H9 (cell line): ENCODE measurements around the gene WDFY1. TPM values are rescaled to one million over a fixed set of nuclear protein-coding genes. Genes with fewer than 3 reads are reported as not detected.

ENCODE experiments used
- DNase-seq: peaks from one replicate; pipeline ENCODE4 v3.0.0-alpha.2; 2017
- H2AFZ ChIP-seq: one replicate; pipeline ENCODE4 v1.6.1; 2013; ENCODE audit warnings: mild to moderate bottlenecking, low read length, control low read depth, moderate library complexity
- H2AK5ac ChIP-seq: 2 replicates; pipeline ENCODE4 v1.6.1; 2013; ENCODE audit warnings: low read length, control low read depth, mixed read lengths; ENCODE audit not compliant: insufficient read length
- H2BK120ac ChIP-seq: one replicate; pipeline ENCODE4 v1.6.1; 2013; ENCODE audit warnings: low read depth, mild to moderate bottlenecking, low read length, control low read depth, inconsistent platforms; ENCODE audit not compliant: poor library complexity, severe bottlenecking
- H2BK12ac ChIP-seq: 2 replicates; pipeline ENCODE4 v1.6.1; 2013; ENCODE audit warnings: low read length, control low read depth, mixed read lengths, low read depth; ENCODE audit not compliant: insufficient read length
- H2BK15ac ChIP-seq: 2 replicates; pipeline ENCODE4 v1.6.1; 2013; ENCODE audit warnings: low read depth, low read length, control low read depth
- H2BK20ac ChIP-seq: one replicate; pipeline ENCODE4 v1.6.1; 2013; ENCODE audit warnings: low read depth, mild to moderate bottlenecking, low read length, control low read depth, inconsistent platforms; ENCODE audit not compliant: poor library complexity, severe bottlenecking
- H2BK5ac ChIP-seq: 2 replicates; pipeline ENCODE4 v1.6.1; 2013; ENCODE audit warnings: low read length, control low read depth, mixed read lengths; ENCODE audit not compliant: insufficient read length
- H3K14ac ChIP-seq: 2 replicates; pipeline ENCODE4 v1.6.1; 2013; ENCODE audit warnings: low read length, control low read depth; ENCODE audit not compliant: insufficient read depth
- H3K18ac ChIP-seq: 2 replicates; pipeline ENCODE4 v1.6.1; 2013; ENCODE audit warnings: low read depth, mild to moderate bottlenecking, mixed read lengths, low read length, control low read depth; ENCODE audit not compliant: insufficient read length
- H3K23ac ChIP-seq: 2 replicates; pipeline ENCODE4 v1.6.1; 2013; ENCODE audit warnings: low read length, control low read depth, mixed read lengths, low read depth; ENCODE audit not compliant: insufficient read length
- H3K23me2 ChIP-seq: 2 replicates; pipeline ENCODE4 v1.6.1; 2013; ENCODE audit warnings: low read depth, mild to moderate bottlenecking, mixed read lengths, low read length, control low read depth; ENCODE audit not compliant: insufficient read length, poor library complexity, severe bottlenecking
- H3K27ac ChIP-seq: 2 replicates; pipeline ENCODE4 v1.5.1; 2013; ENCODE audit warnings: low read length, control low read depth, mixed read lengths, low read depth; ENCODE audit not compliant: insufficient read length
- H3K27me3 ChIP-seq: 2 replicates; pipeline ENCODE4 v1.6.1; 2013; ENCODE audit warnings: low read length, control low read depth, inconsistent platforms; ENCODE audit not compliant: insufficient read depth
- H3K4ac ChIP-seq: 2 replicates; pipeline ENCODE4 v1.6.1; 2013; ENCODE audit warnings: low read depth, mild to moderate bottlenecking, control low read depth, inconsistent platforms, low read length, moderate library complexity
- H3K4me1 ChIP-seq: 2 replicates; pipeline ENCODE4 v1.6.1; 2013; ENCODE audit warnings: low read length, control low read depth, inconsistent platforms; ENCODE audit not compliant: insufficient read depth
- H3K4me2 ChIP-seq: 2 replicates; pipeline ENCODE4 v1.6.1; 2013; ENCODE audit warnings: low read length, control low read depth, mixed read lengths; ENCODE audit not compliant: insufficient read length, insufficient read depth
- H3K56ac ChIP-seq: 2 replicates; pipeline ENCODE4 v1.6.1; 2013; ENCODE audit warnings: low read depth, mild to moderate bottlenecking, mixed read lengths, low read length, control low read depth; ENCODE audit not compliant: insufficient read length
- H3K79me1 ChIP-seq: 2 replicates; pipeline ENCODE4 v1.6.1; 2013; ENCODE audit warnings: low read depth, mild to moderate bottlenecking, moderate library complexity, low read length, control low read depth, inconsistent platforms; ENCODE audit not compliant: insufficient read depth, poor library complexity, severe bottlenecking
- H3K79me2 ChIP-seq: 2 replicates; pipeline ENCODE4 v1.6.1; 2013; ENCODE audit warnings: low read length, control low read depth, inconsistent platforms; ENCODE audit not compliant: insufficient read depth
- H3K9ac ChIP-seq: 2 replicates; pipeline ENCODE4 v1.6.1; 2013; ENCODE audit warnings: low read length, control low read depth, mixed read lengths; ENCODE audit not compliant: insufficient read length; ENCODE audit errors: extremely low read depth
- H3K9me3 ChIP-seq: one replicate; pipeline ENCODE4 v1.6.1; 2013; ENCODE audit warnings: low read depth, low read length, inconsistent platforms; ENCODE audit not compliant: control insufficient read depth
- H3T11ph ChIP-seq: one replicate; pipeline ENCODE4 v1.6.1; 2013; ENCODE audit warnings: mild to moderate bottlenecking, low read length, control low read depth, inconsistent platforms
- H4K20me1 ChIP-seq: one replicate; pipeline ENCODE4 v1.6.1; 2013; ENCODE audit not compliant: control insufficient read depth, insufficient read length, insufficient read depth
- H4K5ac ChIP-seq: 2 replicates; pipeline ENCODE4 v1.6.1; 2013; ENCODE audit warnings: low read depth, mild to moderate bottlenecking, mixed read lengths, low read length, control low read depth; ENCODE audit not compliant: insufficient read length
- H4K8ac ChIP-seq: replicated peaks from 2 replicates; pipeline ENCODE4 v1.6.1; 2013; ENCODE audit warnings: low read length, control low read depth, mixed read lengths, low read depth; ENCODE audit not compliant: insufficient read length
- H4K91ac ChIP-seq: 2 replicates; pipeline ENCODE4 v1.6.1; 2013; ENCODE audit warnings: low read depth, mild to moderate bottlenecking, moderate library complexity, mixed read lengths, low read length, control low read depth; ENCODE audit not compliant: insufficient read length
- H3K27ac Mint-ChIP-seq, 3 experiments: 2 replicates in 2 of 3; 3 replicates in 1 of 3; pipeline ENCODE4 v1.8.0; 2020 to 2021; ENCODE audit warnings: mixed read lengths in 3 of 3, mild to moderate bottlenecking in 1 of 3, moderate library complexity in 1 of 3
- H3K27me3 Mint-ChIP-seq: 2 replicates; pipeline ENCODE4 v1.8.0; 2021; ENCODE audit warnings: low read depth, mild to moderate bottlenecking, moderate library complexity, mixed read lengths
- H3K36me3 Mint-ChIP-seq, 3 experiments: 2 replicates in 2 of 3; 3 replicates in 1 of 3; pipeline ENCODE4 v1.8.0; 2020 to 2021; ENCODE audit warnings: low read depth in 3 of 3, mixed read lengths in 3 of 3; ENCODE audit not compliant: insufficient read depth in 1 of 3
- H3K4me1 Mint-ChIP-seq, 2 experiments: 2 replicates each; pipeline ENCODE4 v1.8.0; 2020; ENCODE audit warnings: mixed read lengths in 2 of 2
- H3K4me3 Mint-ChIP-seq, 2 experiments: 2 replicates in 1 of 2; 3 replicates in 1 of 2; pipeline ENCODE4 v1.8.0; 2020 to 2021; ENCODE audit warnings: mild to moderate bottlenecking in 2 of 2, mixed read lengths in 2 of 2, moderate library complexity in 1 of 2
- H3K9me3 Mint-ChIP-seq, 2 experiments: 2 replicates in 1 of 2; 3 replicates in 1 of 2; pipeline ENCODE4 v1.8.0; 2020; ENCODE audit warnings: mild to moderate bottlenecking in 2 of 2, mixed read lengths in 2 of 2, moderate library complexity in 1 of 2
- WGBS: extraction: QIAGEN DNeasy Blood & Tissue Kit; methylation state at CpG from one replicate; pipeline ENCODE4 v1.1.7; 2013; ENCODE audit warnings: missing lambda C conversion rate, low lambda C conversion rate, mixed read lengths; ENCODE audit not compliant: insufficient read length; ENCODE audit errors: extremely low coverage; 5-methylcytosine and 5-hydroxymethylcytosine counted together
- total RNA-seq: library from RNA; stranded (reverse); gene quantifications from 2 replicates; pipeline ENCODE4 v1.2.1, GENCODE V29; 2021
- TF ChIP-seq, protein P1 (sequence below): fragments of 200-600 bp; sonication (generic); conservative IDR thresholded peaks from 3 replicates; pipeline ENCODE4 v1.8.0; 2021; ENCODE audit warnings: antibody characterized with exemption, mild to moderate bottlenecking

The WDFY1 gene
- total RNA-seq, 1 experiment from 2014 or later, result 54.1 TPM

DNA sequence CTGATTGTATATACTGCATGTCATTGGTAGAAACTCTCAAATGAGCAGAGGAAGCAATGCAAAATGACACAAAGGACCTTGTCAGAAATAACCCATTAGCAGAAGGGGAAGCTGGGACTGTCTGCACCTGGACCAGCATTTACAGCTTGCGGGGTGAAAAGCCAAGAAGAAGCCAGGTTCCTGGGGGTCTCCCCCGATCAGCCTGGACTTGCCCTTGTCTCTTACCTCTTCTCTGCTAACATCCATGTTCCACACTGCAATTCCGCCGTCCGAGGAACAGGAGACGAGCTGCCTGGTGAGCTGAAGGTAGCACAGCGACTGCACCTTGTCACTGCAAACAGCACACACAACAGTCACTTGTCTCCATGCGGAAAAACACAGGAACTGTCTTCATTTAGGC is 51.1 kb downstream of the WDFY1 start:
- peaks cover 33 to 58% (median 47%) of the 10 kb centered on the region in 3 experiments; a peak in 6 of 7 replicates for H3K36me3 Mint-ChIP-seq
- no peaks in the 10 kb centered on the region for H3K79me2 ChIP-seq
- no peak overlapping the region for H3K4me3 Mint-ChIP-seq
- no peak overlapping the region for H3K56ac ChIP-seq
- H3K23me2 ChIP-seq, result no peaks in the 10 kb centered on the region
- no peak overlapping the region for H2BK120ac ChIP-seq
- no peak overlapping the region for H3T11ph ChIP-seq
- H3K27ac Mint-ChIP-seq, result no peak overlapping the region; a peak in 1 of 7 replicates
- no peaks in the 10 kb centered on the region for H3K27me3 ChIP-seq
- no peaks in the 10 kb centered on the region; a peak in 1 of 5 replicates for H3K9me3 Mint-ChIP-seq
- H4K20me1 ChIP-seq, result no peaks in the 10 kb centered on the region
- H3K27me3 Mint-ChIP-seq, result no peaks in the 10 kb centered on the region
- no peaks in the 10 kb centered on the region for H3K4me1 Mint-ChIP-seq
- no peak overlapping the region for H3K4me2 ChIP-seq
- no peak overlapping the region for H4K91ac ChIP-seq
- no peak overlapping the region for H2AK5ac ChIP-seq
- H3K9ac ChIP-seq, result no peak overlapping the region
- H3K4ac ChIP-seq, result no peak overlapping the region
- DNase-seq, result no peak
- no peak overlapping the region for H3K18ac ChIP-seq
- no peak overlapping the region for H2BK5ac ChIP-seq
- no peak overlapping the region for H2BK15ac ChIP-seq
- H2BK20ac ChIP-seq, result no peak overlapping the region
- no peaks in the 10 kb centered on the region for H3K79me1 ChIP-seq
- WGBS, result no CpG with 5 or more reads among the region's 8 CpGs
- H3K23ac ChIP-seq, result no peak overlapping the region
- TF ChIP-seq, protein P1, sequence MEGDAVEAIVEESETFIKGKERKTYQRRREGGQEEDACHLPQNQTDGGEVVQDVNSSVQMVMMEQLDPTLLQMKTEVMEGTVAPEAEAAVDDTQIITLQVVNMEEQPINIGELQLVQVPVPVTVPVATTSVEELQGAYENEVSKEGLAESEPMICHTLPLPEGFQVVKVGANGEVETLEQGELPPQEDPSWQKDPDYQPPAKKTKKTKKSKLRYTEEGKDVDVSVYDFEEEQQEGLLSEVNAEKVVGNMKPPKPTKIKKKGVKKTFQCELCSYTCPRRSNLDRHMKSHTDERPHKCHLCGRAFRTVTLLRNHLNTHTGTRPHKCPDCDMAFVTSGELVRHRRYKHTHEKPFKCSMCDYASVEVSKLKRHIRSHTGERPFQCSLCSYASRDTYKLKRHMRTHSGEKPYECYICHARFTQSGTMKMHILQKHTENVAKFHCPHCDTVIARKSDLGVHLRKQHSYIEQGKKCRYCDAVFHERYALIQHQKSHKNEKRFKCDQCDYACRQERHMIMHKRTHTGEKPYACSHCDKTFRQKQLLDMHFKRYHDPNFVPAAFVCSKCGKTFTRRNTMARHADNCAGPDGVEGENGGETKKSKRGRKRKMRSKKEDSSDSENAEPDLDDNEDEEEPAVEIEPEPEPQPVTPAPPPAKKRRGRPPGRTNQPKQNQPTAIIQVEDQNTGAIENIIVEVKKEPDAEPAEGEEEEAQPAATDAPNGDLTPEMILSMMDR, result no peak
- H3K27ac ChIP-seq, result no peak overlapping the region
- H3K14ac ChIP-seq, result no peak overlapping the region
- H3K9me3 ChIP-seq, result no peaks in the 10 kb centered on the region
- H4K8ac ChIP-seq, result no peak overlapping the region
- H2AFZ ChIP-seq, result no peak overlapping the region
- H2BK12ac ChIP-seq, result no peak overlapping the region
- no peaks in the 10 kb centered on the region for H3K4me1 ChIP-seq
- no peak overlapping the region for H4K5ac ChIP-seq
